Cardiac fibroblast (primary cell): ENCODE data around the gene STXBP5L.
"Not testable (repeated sequence)": the region's sequence is repeated elsewhere in the genome, so short reads cannot be mapped to it uniquely, and the experiment has no call there.

ENCODE experiments used
- DNase-seq, 2 donors: peaks; one replicate each; pipeline versions ENCODE4 v3.0.0 to v3.0.0-alpha.2; 2010; ENCODE audit warnings: low read depth in 2 of 2
- H3K4me3 ChIP-seq, 2 donors: replicated peaks in 1 of 2; 1 replicate in 1 of 2; 2 replicates in 1 of 2; pipeline ENCODE4 v1.5.1; 2011; ENCODE audit warnings: low read depth in 2 of 2, low read length in 2 of 2, mild to moderate bottlenecking in 2 of 2, moderate library complexity in 1 of 2
- TF ChIP-seq, protein P1 (sequence below): IDR thresholded peaks from one replicate; pipeline ENCODE4 v1.5.1; 2011; ENCODE audit warnings: low read depth, mild to moderate bottlenecking, low read length, inconsistent platforms

STXBP5L gene

GRCh38 chr3:121330634-121331033 lies 422.6 kb downstream of the STXBP5L start:
- no peak overlapping the region for H3K4me3 ChIP-seq
- TF ChIP-seq, protein P1, sequence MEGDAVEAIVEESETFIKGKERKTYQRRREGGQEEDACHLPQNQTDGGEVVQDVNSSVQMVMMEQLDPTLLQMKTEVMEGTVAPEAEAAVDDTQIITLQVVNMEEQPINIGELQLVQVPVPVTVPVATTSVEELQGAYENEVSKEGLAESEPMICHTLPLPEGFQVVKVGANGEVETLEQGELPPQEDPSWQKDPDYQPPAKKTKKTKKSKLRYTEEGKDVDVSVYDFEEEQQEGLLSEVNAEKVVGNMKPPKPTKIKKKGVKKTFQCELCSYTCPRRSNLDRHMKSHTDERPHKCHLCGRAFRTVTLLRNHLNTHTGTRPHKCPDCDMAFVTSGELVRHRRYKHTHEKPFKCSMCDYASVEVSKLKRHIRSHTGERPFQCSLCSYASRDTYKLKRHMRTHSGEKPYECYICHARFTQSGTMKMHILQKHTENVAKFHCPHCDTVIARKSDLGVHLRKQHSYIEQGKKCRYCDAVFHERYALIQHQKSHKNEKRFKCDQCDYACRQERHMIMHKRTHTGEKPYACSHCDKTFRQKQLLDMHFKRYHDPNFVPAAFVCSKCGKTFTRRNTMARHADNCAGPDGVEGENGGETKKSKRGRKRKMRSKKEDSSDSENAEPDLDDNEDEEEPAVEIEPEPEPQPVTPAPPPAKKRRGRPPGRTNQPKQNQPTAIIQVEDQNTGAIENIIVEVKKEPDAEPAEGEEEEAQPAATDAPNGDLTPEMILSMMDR: no peak
- no peak for DNase-seq

DNA sequence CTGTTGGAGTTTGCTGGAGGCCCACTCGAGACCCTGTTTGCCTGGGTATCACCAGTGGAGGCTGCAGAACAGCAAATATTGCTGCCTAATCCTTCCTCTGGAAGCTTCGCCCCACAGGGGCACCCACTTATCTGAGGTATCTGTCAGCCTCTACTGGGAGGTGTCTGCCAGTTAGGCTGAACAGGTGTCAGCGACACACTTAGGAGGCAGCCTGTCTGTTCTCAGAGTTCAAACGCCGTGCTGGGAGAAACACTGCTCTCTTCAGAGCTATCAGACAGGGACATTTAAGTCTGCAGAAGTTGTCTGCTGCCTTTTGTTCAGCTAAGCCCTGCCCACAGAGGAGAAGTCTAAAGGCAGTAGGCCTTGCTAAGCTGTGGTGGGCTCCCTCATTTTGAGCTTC lies 448.0 kb downstream of the STXBP5L start:
- DNase-seq, H3K4me3 ChIP-seq: not testable (repeated sequence)

DNA sequence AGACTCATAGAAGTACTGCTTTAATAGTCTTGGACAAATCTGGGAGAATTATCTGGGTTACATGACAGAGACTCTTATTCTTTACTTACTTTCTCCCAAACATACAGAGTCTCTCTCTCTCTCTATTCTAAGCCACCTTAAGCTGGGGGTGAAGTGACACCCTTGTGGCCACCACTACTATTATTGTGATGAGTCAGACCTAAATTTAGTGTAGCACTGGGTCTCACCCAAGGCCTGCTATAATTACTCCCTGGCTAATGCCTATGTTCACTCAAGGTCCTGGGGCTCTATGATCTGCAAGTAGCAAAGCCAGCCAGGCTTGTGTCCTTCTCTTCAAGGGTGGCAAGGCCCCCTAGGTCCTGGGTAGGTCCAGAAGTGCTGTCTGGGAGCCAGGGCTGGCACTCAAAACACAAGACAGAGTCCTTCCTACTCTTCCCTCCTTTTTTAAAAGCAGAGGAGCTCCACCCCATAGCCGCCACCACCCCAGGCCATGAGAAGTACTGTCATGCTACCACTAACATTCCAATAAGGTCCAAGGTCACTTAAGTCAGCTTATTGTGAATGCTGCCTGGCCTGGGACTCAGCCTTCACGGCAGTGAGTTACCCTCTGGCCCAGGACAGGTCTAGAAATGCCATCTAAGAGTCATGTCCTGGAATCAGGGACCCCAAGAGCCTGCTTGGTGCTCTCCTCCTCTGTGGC lies 454.2 kb downstream of the STXBP5L start:
- TF ChIP-seq, protein P1: no peak
- DNase-seq: no peak
- no peak overlapping the region for H3K4me3 ChIP-seq

- not testable (repeated sequence) for DNase-seq, H3K4me3 ChIP-seq
These were observed 480.3 kb downstream of the STXBP5L start for GRCh38 chr3:121388308-121388707.

DNA sequence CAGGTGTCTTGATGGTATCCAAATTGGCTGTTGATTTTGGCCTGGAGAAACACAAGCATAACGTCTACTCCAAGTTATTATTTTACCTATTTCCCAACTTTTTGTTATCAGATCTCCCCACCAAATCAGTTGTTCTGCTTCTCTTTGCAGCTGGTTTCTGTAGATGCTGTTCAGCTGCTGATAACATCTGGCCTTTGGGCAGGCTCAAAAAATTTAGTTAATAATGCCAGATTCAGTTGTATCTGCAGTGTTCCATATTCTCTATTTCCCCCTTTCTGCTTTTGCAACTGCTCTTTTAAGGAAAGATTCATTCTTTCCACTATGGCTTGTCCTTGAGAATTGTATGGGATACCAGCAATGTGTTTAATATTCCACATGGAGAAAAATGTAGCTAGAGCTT lies 488.0 kb downstream of the STXBP5L start:
- DNase-seq, H3K4me3 ChIP-seq: not testable (repeated sequence)

GRCh38 chr3:121398051-121398450 lies 490.0 kb downstream of the STXBP5L start:
- DNase-seq: not testable (repeated sequence)

DNA sequence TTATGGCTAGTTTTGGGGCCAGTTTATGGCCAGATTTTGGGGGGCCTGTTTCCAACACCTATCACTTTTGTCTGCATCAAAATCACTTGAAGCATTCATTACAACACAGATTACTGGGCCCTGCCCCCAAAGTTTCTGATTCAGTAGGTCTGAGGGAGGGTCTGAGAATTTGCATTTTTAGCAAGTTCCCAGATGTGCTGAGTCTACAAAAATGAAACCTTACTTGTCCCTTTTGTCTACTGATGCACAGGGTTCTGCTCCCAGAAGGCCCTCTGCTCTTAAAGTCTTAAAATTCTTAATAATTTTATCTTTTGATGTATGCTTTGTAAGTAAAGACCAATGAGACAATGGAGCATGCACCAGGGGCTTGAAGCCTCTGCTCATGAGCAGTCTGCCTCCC lies 491.8 kb downstream of the STXBP5L start:
- TF ChIP-seq, protein P1: no peak
- no peak for DNase-seq
- H3K4me3 ChIP-seq: no peak overlapping the region

More at GRCh38 chr3:121398051-121398450, 490.0 kb downstream of the STXBP5L start:
- not testable (repeated sequence) for H3K4me3 ChIP-seq

- TF ChIP-seq, protein P1: no peak
These were observed 497.6 kb downstream of the STXBP5L start for GRCh38 chr3:121405631-121406030.

GRCh38 chr3:121411523-121411922 lies 503.5 kb downstream of the STXBP5L start:
- DNase-seq: peak in 1 of 2 donors; percentile 31
- TF ChIP-seq, protein P1: no peak
- H3K4me3 ChIP-seq: no peak overlapping the region

More at GRCh38 chr3:121405631-121406030, 497.6 kb downstream of the STXBP5L start:
- no peak overlapping the region for H3K4me3 ChIP-seq
- DNase-seq: no peak
